Common myeloid progenitor, CD34-positive (primary cell): ENCODE data around the gene ATG4C.

Source experiments
- CTCF ChIA-PET: fragments of 350-600 bp; sonication (Branson Sonifier 250); formaldehyde crosslinking; loops from one replicate; lab custom pipeline; 2021; ENCODE audit warnings: antibody characterized with exemption; lab: Charles Lee
- POLR2A ChIA-PET: fragments of 350-600 bp; sonication (Branson Sonifier 250); formaldehyde crosslinking; loops from one replicate; lab custom pipeline; 2021; ENCODE audit warnings: antibody characterized with exemption; lab: Charles Lee
- DNase-seq, 3 donors: peaks; one replicate each; pipeline versions ENCODE4 v3.0.0 to v3.0.0-alpha.2; 2013
- H3K27ac ChIP-seq, 2 experiments: 1 replicate in 1 of 2; 2 replicates in 1 of 2; pipeline ENCODE4 v1.7.0; 2013; ENCODE audit warnings: inconsistent platforms in 2 of 2, low read length in 2 of 2, mild to moderate bottlenecking in 2 of 2, low read depth in 1 of 2, moderate library complexity in 1 of 2; ENCODE audit not compliant: severe bottlenecking in 2 of 2, insufficient read depth in 1 of 2, poor library complexity in 1 of 2
- H3K27me3 ChIP-seq, 5 experiments: replicated peaks in 2 of 5; 1 replicate in 3 of 5; 2 replicates in 2 of 5; pipeline versions ENCODE4 v1.6.1 to v1.7.0; 2013; ENCODE audit warnings: low read length in 4 of 5, mild to moderate bottlenecking in 2 of 5, moderate library complexity in 2 of 5, inconsistent platforms in 1 of 5; ENCODE audit not compliant: insufficient read depth in 5 of 5, control insufficient read depth in 4 of 5
- H3K36me3 ChIP-seq, 4 experiments: 1 replicate in 2 of 4; 2 replicates in 2 of 4; pipeline versions ENCODE4 v1.6.1 to v1.7.0; 2013; ENCODE audit warnings: low read length in 3 of 4, control low read depth in 1 of 4, mild to moderate bottlenecking in 1 of 4; ENCODE audit not compliant: control insufficient read depth in 4 of 4, insufficient read depth in 4 of 4
- H3K4me1 ChIP-seq, 4 experiments: 1 replicate in 3 of 4; 2 replicates in 1 of 4; pipeline versions ENCODE4 v1.6.1 to v1.7.1; 2013; ENCODE audit warnings: low read length in 3 of 4, mild to moderate bottlenecking in 3 of 4, control low read depth in 1 of 4, inconsistent platforms in 1 of 4, moderate library complexity in 1 of 4; ENCODE audit not compliant: control insufficient read depth in 4 of 4, insufficient read depth in 4 of 4; ENCODE audit errors: control extremely low read depth in 1 of 4
- H3K4me3 ChIP-seq, 7 experiments: 1 replicate in 4 of 7; 2 replicates in 3 of 7; pipeline versions ENCODE4 v1.5.1 to v1.7.0; 2013; ENCODE audit warnings: mild to moderate bottlenecking in 7 of 7, low read length in 6 of 7, moderate library complexity in 6 of 7, inconsistent platforms in 2 of 7, low read depth in 2 of 7, control low read depth in 1 of 7; ENCODE audit not compliant: insufficient read depth in 4 of 7, control insufficient read depth in 1 of 7; ENCODE audit errors: extremely low read depth in 1 of 7
- H3K9me3 ChIP-seq, 5 experiments: 1 replicate in 4 of 5; 2 replicates in 1 of 5; pipeline versions ENCODE4 v1.6.1 to v1.7.1; 2013; ENCODE audit warnings: low read length in 4 of 5, mild to moderate bottlenecking in 2 of 5, inconsistent platforms in 1 of 5, low read depth in 1 of 5, moderate library complexity in 1 of 5; ENCODE audit not compliant: control insufficient read depth in 4 of 5, insufficient read depth in 2 of 5; ENCODE audit errors: control extremely low read depth in 1 of 5
- WGBS: methylation state at CpG from one replicate; pipeline ENCODE4 v1.1.5; 2013; ENCODE audit not compliant: insufficient coverage; 5-methylcytosine and 5-hydroxymethylcytosine counted together

Gene ATG4C

DNA sequence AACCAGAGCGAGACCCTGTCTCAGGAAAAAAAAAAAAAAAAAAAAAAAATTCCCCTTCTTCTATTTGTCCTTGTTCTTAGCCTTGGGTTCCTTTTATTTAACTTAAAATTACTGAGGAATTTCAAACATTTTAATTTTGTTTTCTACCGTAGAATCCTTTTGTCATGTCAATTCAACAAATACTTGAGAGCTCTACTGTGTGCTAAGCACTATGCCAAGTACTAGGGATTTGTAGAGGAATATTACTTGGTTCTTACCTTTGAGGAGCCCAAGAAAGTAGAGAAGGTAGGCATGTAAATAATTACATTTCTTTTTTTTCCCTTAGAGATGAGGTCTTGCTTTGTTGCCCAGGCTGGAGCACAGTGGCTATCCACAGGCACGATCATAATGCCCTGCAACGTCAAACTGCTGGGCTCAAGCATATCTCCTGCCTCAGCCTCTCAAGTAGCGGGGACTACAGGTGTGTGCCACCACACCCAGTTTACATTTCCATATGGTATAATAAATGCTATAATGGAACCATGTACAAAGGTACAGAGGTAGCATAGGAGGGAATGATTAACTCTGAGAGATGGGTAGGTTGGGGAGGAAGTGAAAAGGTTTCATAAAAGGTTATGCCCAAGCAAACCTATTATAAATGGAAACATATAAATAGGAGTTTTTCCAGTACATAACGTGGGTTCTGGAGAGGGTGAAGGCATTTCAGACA is 104.0 kb downstream of the ATG4C start:
- no peak overlapping the region for H3K27ac ChIP-seq
- whole genome bisulfite sequencing: no CpG with 5 or more reads among the region's 6 CpGs
- no peaks in the 10 kb centered on the region for H3K36me3 ChIP-seq
- H3K4me1 ChIP-seq: no peaks in the 10 kb centered on the region
- DNase-seq: no peak
- POLR2A ChIA-PET: no interaction called here
- H3K4me3 ChIP-seq: no peak overlapping the region
- no peaks in the 10 kb centered on the region for H3K9me3 ChIP-seq
- H3K27me3 ChIP-seq: peaks cover 0 to 3% (median 0%) of the 10 kb centered on the region in 5 experiments
- CTCF ChIA-PET: interaction anchor here (1.0 kb wide), 1 partner anchor 25 kb away, joined by 3 read pairs; no protein-coding TSS in a partner anchor

DNA sequence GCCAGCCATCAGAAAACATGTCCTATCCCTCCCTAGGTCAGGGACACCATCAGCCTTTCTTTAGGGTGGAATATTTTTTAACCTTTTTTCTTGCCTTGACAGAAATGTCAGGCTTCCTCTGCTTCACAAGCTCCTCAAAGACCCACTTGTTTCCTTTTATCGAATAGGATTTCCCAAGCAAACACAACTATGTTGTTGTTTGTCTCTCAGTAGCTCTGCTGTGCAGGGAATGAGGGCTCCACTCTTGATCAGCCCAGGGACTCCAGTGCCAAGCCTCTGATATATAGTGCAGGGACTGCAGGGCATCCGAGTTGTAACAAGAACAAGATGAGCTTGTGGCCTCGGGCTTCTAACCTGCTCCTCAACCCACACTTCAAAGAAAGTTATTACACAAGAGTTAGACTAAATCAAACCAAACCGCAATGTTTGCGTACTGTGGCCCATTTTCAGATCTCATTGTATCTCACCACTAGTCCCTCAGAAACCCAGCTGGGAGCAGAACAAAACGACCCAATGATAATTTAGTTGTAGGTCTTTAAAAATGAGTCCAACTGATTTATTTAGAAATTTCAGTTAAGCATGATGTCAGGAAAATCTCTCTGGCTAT is 108.1 kb downstream of the ATG4C start:
- Histone ChIP-seq H3K36me3 (no peaks in the 10 kb centered on the region), H3K4me1 (no peaks in the 10 kb centered on the region), H3K27me3 (no peaks in the 10 kb centered on the region), H3K4me3 (no peak overlapping the region), H3K27ac (no peak overlapping the region), H3K9me3 (no peaks in the 10 kb centered on the region)
- ChIA-PET CTCF (interaction anchor here (0.8 to 1.4 kb wide), 2 partner anchors 14 to 21 kb away, joined by 3 to 4 read pairs; no protein-coding TSS in a partner anchor), POLR2A (no interaction called here)
- 96% methylated on average over 3 of the region's 6 CpGs for WGBS
- DNase-seq: no peak

DNA sequence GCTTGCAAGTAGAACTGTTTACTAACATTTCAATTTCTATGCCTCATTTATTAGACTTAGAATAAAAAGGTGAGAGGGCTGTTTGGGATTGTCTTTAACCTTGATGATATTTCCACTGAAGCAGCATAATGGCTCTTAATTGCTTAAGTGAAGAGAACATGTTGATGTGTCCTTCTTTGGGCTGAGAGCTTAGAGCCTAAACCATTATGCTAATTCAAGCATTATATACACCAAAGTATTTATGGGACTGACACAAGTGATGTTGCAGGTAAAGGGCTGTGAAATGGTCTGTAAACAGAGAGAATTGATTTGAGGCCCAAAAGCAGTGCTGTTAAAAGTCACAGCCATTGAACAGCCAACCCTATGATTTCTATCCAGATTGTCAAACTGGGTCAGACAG is 113.9 kb downstream of the ATG4C start:
- POLR2A ChIA-PET: no interaction called here
- no peaks in the 10 kb centered on the region for H3K36me3 ChIP-seq
- DNase-seq: no peak
- no peaks in the 10 kb centered on the region for H3K9me3 ChIP-seq
- CTCF ChIA-PET: no interaction called here
- H3K4me1 ChIP-seq: no peaks in the 10 kb centered on the region
- H3K27ac ChIP-seq: no peak overlapping the region
- no peak overlapping the region for H3K4me3 ChIP-seq
- H3K27me3 ChIP-seq: peaks cover 0 to 4% (median 0%) of the 10 kb centered on the region in 5 experiments

DNA sequence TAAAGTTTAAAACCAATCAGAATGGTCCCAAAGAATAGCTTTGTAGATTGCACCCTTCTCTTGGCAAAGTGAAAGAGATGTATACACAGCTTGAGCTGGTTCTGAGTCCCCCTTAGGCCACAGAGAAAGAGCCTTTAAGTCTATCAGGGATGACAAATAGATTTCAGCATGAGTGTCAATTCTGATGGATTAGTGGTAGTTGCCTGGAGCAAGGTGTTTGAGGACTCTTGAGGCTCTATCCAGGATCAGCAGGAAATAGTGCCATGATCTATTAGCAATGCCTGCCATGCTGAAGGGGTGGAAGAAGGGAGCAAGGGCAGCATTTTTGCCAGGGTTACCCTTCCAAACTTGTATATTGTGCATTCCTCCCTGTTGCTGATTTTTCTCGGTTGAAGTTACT is 116.6 kb downstream of the ATG4C start:
- no peak overlapping the region for H3K4me3 ChIP-seq
- H3K4me1 ChIP-seq: no peaks in the 10 kb centered on the region
- ChIA-PET CTCF (no interaction called here), POLR2A (no interaction called here)
- no peaks in the 10 kb centered on the region for H3K36me3 ChIP-seq
- DNase-seq: no peak
- 100% methylated on average over 1 of the region's 1 CpG for WGBS
- peaks cover 0 to 7% (median 0%) of the 10 kb centered on the region in 5 experiments for H3K27me3 ChIP-seq
- H3K9me3 ChIP-seq: no peaks in the 10 kb centered on the region
- H3K27ac ChIP-seq: no peak overlapping the region

DNA sequence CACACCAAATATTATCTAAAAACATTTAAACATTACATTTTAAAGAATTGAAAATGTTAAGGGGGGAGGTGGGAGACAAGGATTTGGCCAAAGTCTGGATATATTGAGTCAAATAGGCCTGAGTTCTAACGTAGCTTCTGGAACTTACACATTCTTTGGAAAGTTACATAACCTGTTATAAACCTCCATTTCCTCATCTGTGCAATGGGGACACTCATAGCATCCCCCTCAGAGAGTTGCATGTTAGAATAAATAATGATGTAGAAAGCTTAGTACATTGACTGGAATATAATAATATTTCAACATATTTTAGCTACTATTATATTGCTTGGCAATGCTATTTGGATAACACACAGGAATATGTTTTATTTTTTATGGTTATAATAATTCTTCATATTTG is 117.7 kb downstream of the ATG4C start:
- no peaks in the 10 kb centered on the region for H3K36me3 ChIP-seq
- no peaks in the 10 kb centered on the region for H3K4me1 ChIP-seq
- ChIA-PET POLR2A (no interaction called here), CTCF (no interaction called here)
- H3K27ac ChIP-seq: no peak overlapping the region
- DNase-seq: no peak
- H3K27me3 ChIP-seq: peaks cover 0 to 7% (median 0%) of the 10 kb centered on the region in 5 experiments
- no peak overlapping the region for H3K4me3 ChIP-seq
- no peaks in the 10 kb centered on the region for H3K9me3 ChIP-seq
- WGBS: no CpG with 5 or more reads among the region's 1 CpG

DNA sequence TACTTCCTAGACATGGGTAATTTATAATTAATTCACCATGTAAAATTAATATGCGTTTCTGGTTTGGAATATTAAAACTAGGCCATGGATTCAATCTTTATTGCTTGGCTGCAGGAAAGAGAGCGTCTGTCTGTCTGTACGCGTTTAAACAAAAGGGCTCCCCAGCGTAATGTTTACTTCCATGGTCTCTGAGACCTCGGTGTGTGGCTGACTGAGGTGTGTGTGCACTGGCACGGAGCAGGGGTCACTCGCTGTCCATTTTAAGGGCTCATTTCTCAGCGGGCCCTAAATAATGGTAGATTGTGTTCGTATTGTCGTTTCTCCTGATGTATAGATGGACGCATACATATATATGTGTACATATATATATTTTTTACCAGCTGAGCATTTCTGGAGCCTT is 119.6 kb downstream of the ATG4C start:
- DNase-seq: no peak
- ChIA-PET POLR2A (no interaction called here), CTCF (no interaction called here)
- Histone ChIP-seq H3K36me3 (no peaks in the 10 kb centered on the region), H3K4me1 (no peaks in the 10 kb centered on the region), H3K27me3 (peaks cover 0 to 3% (median 0%) of the 10 kb centered on the region in 5 experiments), H3K27ac (no peak overlapping the region), H3K4me3 (no peak overlapping the region), H3K9me3 (no peaks in the 10 kb centered on the region)
- WGBS: 100% methylated on average over 4 of the region's 12 CpGs
